H1 (cell line): Measurements from ENCODE around the gene FBXO5. TPM values are rescaled to one million over a fixed set of nuclear protein-coding genes. Genes with fewer than 3 reads are reported as not detected.
A peak's percentile ranks its signal among the peaks of the same experiment; 100 is the strongest.

Source experiments
- CTCF ChIA-PET: fragments of 300-600 bp; sonication (Branson Sonifier 250); formaldehyde crosslinking; loops from one replicate; lab custom pipeline; 2021; ENCODE audit not compliant: partially characterized antibody; lab: Charles Lee
- POLR2A ChIA-PET: fragments of 300-600 bp; sonication (Branson Sonifier 250); formaldehyde crosslinking; loops from one replicate; lab custom pipeline; 2021; ENCODE audit warnings: inconsistent platforms; ENCODE audit not compliant: partially characterized antibody; lab: Charles Lee
- DNase-seq, 2 experiments: peaks; one replicate each; pipeline versions ENCODE4 v3.0.0 to v3.0.0-alpha.2; 2010 to 2022; ENCODE audit warnings: low spot score in 2 of 2, low read depth in 1 of 2, mixed read lengths in 1 of 2
- FAIRE-seq: peaks from 2 replicates; lab custom pipeline; 2011; peaks lifted over from hg19 to GRCh38; lab: Jason Lieb, UNC
- H2AFZ ChIP-seq: 2 replicates; pipeline ENCODE4 v1.8.1; 2012; ENCODE audit warnings: low read length, inconsistent platforms
- H2AK5ac ChIP-seq: 2 replicates; pipeline ENCODE4 v1.6.1; 2013; ENCODE audit warnings: low read depth, low read length
- H2BK120ac ChIP-seq: replicated peaks from 2 replicates; pipeline ENCODE3; 2013; ENCODE audit warnings: low read depth, low read length, inconsistent platforms
- H2BK12ac ChIP-seq: 2 replicates; pipeline ENCODE4 v1.6.1; 2013; ENCODE audit warnings: low read depth, low read length
- H2BK15ac ChIP-seq: 2 replicates; pipeline ENCODE4 v1.6.1; 2013; ENCODE audit warnings: low read length
- H2BK20ac ChIP-seq: 2 replicates; pipeline ENCODE4 v1.6.1; 2013; ENCODE audit warnings: low read length
- H2BK5ac ChIP-seq: 2 replicates; pipeline ENCODE4 v1.6.1; 2013; ENCODE audit warnings: low read depth, low read length
- H3K14ac ChIP-seq: 2 replicates; pipeline ENCODE4 v1.6.1; 2013; ENCODE audit warnings: inconsistent platforms; ENCODE audit not compliant: insufficient read length
- H3K18ac ChIP-seq: 2 replicates; pipeline ENCODE4 v1.6.1; 2013; ENCODE audit warnings: low read length; ENCODE audit errors: extremely low read depth
- H3K23ac ChIP-seq: 2 replicates; pipeline ENCODE4 v1.6.1; 2013; ENCODE audit warnings: inconsistent platforms; ENCODE audit not compliant: insufficient read length
- H3K23me2 ChIP-seq: 2 replicates; pipeline ENCODE4 v1.6.1; 2013; ENCODE audit warnings: low read depth, low read length
- H3K27ac ChIP-seq: 2 replicates; pipeline ENCODE4 v1.6.1; 2011; ENCODE audit warnings: low read depth, low read length, inconsistent platforms
- H3K27me3 ChIP-seq, 4 experiments: replicated peaks in 1 of 4; 1 replicate in 1 of 4; 2 replicates in 3 of 4; pipeline versions ENCODE4 v1.6.1 to v1.8.1; 2011 to 2013; ENCODE audit warnings: low read length in 3 of 4, mild to moderate bottlenecking in 3 of 4, inconsistent platforms in 2 of 4, mixed read lengths in 2 of 4, moderate library complexity in 1 of 4; ENCODE audit not compliant: control insufficient read depth in 3 of 4, insufficient read depth in 3 of 4; ENCODE audit errors: extremely low read depth in 1 of 4
- H3K36me3 ChIP-seq, 4 experiments: 2 replicates each; pipeline versions ENCODE4 v1.6.1 to v1.8.1; 2011 to 2013; ENCODE audit warnings: mild to moderate bottlenecking in 4 of 4, low read length in 3 of 4, moderate library complexity in 2 of 4, control low read depth in 1 of 4, inconsistent platforms in 1 of 4; ENCODE audit not compliant: insufficient read depth in 4 of 4, control insufficient read depth in 2 of 4
- H3K4ac ChIP-seq: replicated peaks from 2 replicates; pipeline ENCODE3; 2013; ENCODE audit warnings: low read length, low read depth, mixed read lengths, inconsistent platforms; ENCODE audit not compliant: insufficient read length
- H3K4me1 ChIP-seq, 4 experiments: replicated peaks in 1 of 4; 1 replicate in 1 of 4; 2 replicates in 3 of 4; pipeline versions ENCODE4 v1.6.1 to v1.8.1; 2011 to 2013; ENCODE audit warnings: low read length in 3 of 4, inconsistent platforms in 2 of 4, mixed read lengths in 1 of 4; ENCODE audit not compliant: insufficient read depth in 4 of 4, control insufficient read depth in 3 of 4
- H3K4me2 ChIP-seq, 2 experiments: 2 replicates each; pipeline versions ENCODE4 v1.6.1 to v1.8.1; 2011 to 2013; ENCODE audit warnings: low read depth in 2 of 2, low read length in 2 of 2, control low read depth in 1 of 2, inconsistent platforms in 1 of 2, mild to moderate bottlenecking in 1 of 2; ENCODE audit not compliant: insufficient read depth in 1 of 2
- H3K4me3 ChIP-seq, 4 experiments: fragments of 200-600, 300-600 bp in 1 of 4; sonication (generic), shearing (Covaris generic), sonication (Bioruptor Twin) in 1 of 4; 2 replicates each; pipeline versions ENCODE4 v1.5.1 to v1.8.1; 2011 to 2016; ENCODE audit warnings: low read length in 4 of 4, low read depth in 3 of 4, control low read depth in 2 of 4, inconsistent platforms in 2 of 4, mild to moderate bottlenecking in 2 of 4, mixed read lengths in 1 of 4, moderate library complexity in 1 of 4; ENCODE audit not compliant: insufficient read depth in 2 of 4; ENCODE audit errors: extremely low read depth in 1 of 4
- H3K56ac ChIP-seq: replicated peaks from 2 replicates; pipeline ENCODE3; 2013; ENCODE audit warnings: low read depth, mild to moderate bottlenecking, mixed read lengths, low read length, inconsistent platforms; ENCODE audit not compliant: insufficient read length
- H3K79me1 ChIP-seq: 2 replicates; pipeline ENCODE4 v1.6.1; 2013; ENCODE audit warnings: low read depth, low read length, control low read depth
- H3K79me2 ChIP-seq, 2 experiments: 2 replicates each; pipeline versions ENCODE4 v1.6.1 to v1.8.1; 2012 to 2013; ENCODE audit warnings: low read length in 2 of 2, mild to moderate bottlenecking in 2 of 2, inconsistent platforms in 1 of 2; ENCODE audit not compliant: insufficient read depth in 2 of 2, control insufficient read depth in 1 of 2
- H3K9ac ChIP-seq, 4 experiments: replicated peaks in 1 of 4; 1 replicate in 1 of 4; 2 replicates in 3 of 4; pipeline versions ENCODE4 v1.6.1 to v1.8.1; 2011 to 2013; ENCODE audit warnings: low read depth in 3 of 4, low read length in 3 of 4, control low read depth in 2 of 4, mild to moderate bottlenecking in 2 of 4, moderate library complexity in 2 of 4, inconsistent platforms in 1 of 4; ENCODE audit errors: extremely low read depth in 1 of 4
- H3K9me3 ChIP-seq, 2 experiments: 2 replicates each; pipeline versions ENCODE4 v1.6.1 to v1.8.1; 2012 to 2013; ENCODE audit warnings: mild to moderate bottlenecking in 2 of 2, moderate library complexity in 2 of 2, control low read depth in 1 of 2, inconsistent platforms in 1 of 2, low read depth in 1 of 2, low read length in 1 of 2, mixed read lengths in 1 of 2; ENCODE audit not compliant: insufficient read depth in 2 of 2
- H4K20me1 ChIP-seq, 2 experiments: replicated peaks in 1 of 2; 2 replicates each; pipeline versions ENCODE3 to v1.8.1; 2011 to 2013; ENCODE audit warnings: inconsistent platforms in 2 of 2, low read length in 2 of 2, mild to moderate bottlenecking in 1 of 2; ENCODE audit not compliant: insufficient read depth in 2 of 2, control insufficient read depth in 1 of 2
- H4K5ac ChIP-seq: 2 replicates; pipeline ENCODE4 v1.6.1; 2013; ENCODE audit warnings: low read length, low read depth, mixed read lengths, inconsistent platforms; ENCODE audit not compliant: insufficient read length
- H4K8ac ChIP-seq: 2 replicates; pipeline ENCODE4 v1.8.0; 2013; ENCODE audit warnings: mild to moderate bottlenecking, moderate library complexity, low read length, inconsistent platforms; ENCODE audit not compliant: insufficient read depth; ENCODE audit errors: extremely low read depth
- H4K91ac ChIP-seq: replicated peaks from 2 replicates; pipeline ENCODE3; 2013; ENCODE audit warnings: low read length, mixed read lengths, inconsistent platforms; ENCODE audit not compliant: insufficient read length
- ASH2L ChIP-seq: fragments of 200-600, 300-600 bp; sonication (generic); IDR thresholded peaks from one replicate; pipeline ENCODE4 v1.7.1; 2017; ENCODE audit warnings: low read length
- E2F6 ChIP-seq: IDR thresholded peaks from 2 replicates; pipeline ENCODE4 v1.6.1; 2012; ENCODE audit warnings: inconsistent platforms
- EP300 ChIP-seq, 2 experiments: IDR thresholded peaks; 1 replicate in 1 of 2; 2 replicates in 1 of 2; pipeline ENCODE4 v1.6.1; 2011 to 2012; ENCODE audit warnings: low read depth in 2 of 2, low read length in 2 of 2, mild to moderate bottlenecking in 2 of 2, borderline replicate concordance in 1 of 2, inconsistent platforms in 1 of 2, moderate library complexity in 1 of 2
- MAFK ChIP-seq: IDR thresholded peaks from 2 replicates; pipeline ENCODE4 v1.6.1; 2012; ENCODE audit warnings: low read depth, mild to moderate bottlenecking, improper control_type of control experiment, low read length
- NANOG ChIP-seq: IDR thresholded peaks from 2 replicates; pipeline ENCODE4 v1.6.1; 2011; ENCODE audit warnings: low read length, low read depth, mild to moderate bottlenecking, inconsistent platforms; ENCODE audit not compliant: insufficient read depth, poor library complexity, severe bottlenecking
- RBBP5 ChIP-seq: IDR thresholded peaks from 2 replicates; pipeline ENCODE4 v1.7.1; 2012; ENCODE audit warnings: low read depth, mild to moderate bottlenecking, inconsistent platforms, low read length, moderate library complexity, borderline replicate concordance
- SIRT6 ChIP-seq: IDR thresholded peaks from one replicate; pipeline ENCODE4 v1.7.1; 2012; ENCODE audit warnings: low read length, inconsistent platforms
- SP1 ChIP-seq: IDR thresholded peaks from 2 replicates; pipeline ENCODE4 v1.6.1; 2011; ENCODE audit warnings: low read depth, low read length
- TAF1 ChIP-seq: IDR thresholded peaks from 2 replicates; pipeline ENCODE4 v1.6.1; 2011; ENCODE audit warnings: mild to moderate bottlenecking, low read depth, low read length
- TCF12 ChIP-seq: IDR thresholded peaks from 2 replicates; pipeline ENCODE4 v1.6.1; 2011; ENCODE audit warnings: low read depth, mild to moderate bottlenecking, low read length
- polyA plus RNA-seq, 7 experiments: library from polyadenylated mRNA; depleted of rRNA in 3 of 7; stranded (reverse) in 5 of 7; unstranded in 2 of 7; fragments of >200 nt in 5 of 7; fragments of 200-250 nt in 2 of 7; gene quantifications; 1 replicate in 5 of 7; 2 replicates in 1 of 7; 4 replicates in 1 of 7; pipeline versions ENCODE4 v1.2.1 to v1.2.3, GENCODE V29; 2011 to 2013; ENCODE audit warnings: missing spikeins in 2 of 7, mixed read lengths in 2 of 7
- total RNA-seq: library from RNA; stranded (reverse); fragmentation: NEBNext Ultra II Directional; extraction: Animal tissue kit (Norgen Biotek cat#: 25700); gene quantifications from 2 replicates; pipeline ENCODE4 v1.2.1, GENCODE V29; 2021
- TF ChIP-seq, protein P1 (sequence below): IDR thresholded peaks from 2 replicates; pipeline ENCODE4 v1.6.1; 2012; ENCODE audit warnings: low read length, inconsistent platforms
- TF ChIP-seq, protein P2 (sequence below): IDR thresholded peaks from 2 replicates; pipeline ENCODE4 v1.6.1; 2012; ENCODE audit warnings: inconsistent platforms

The FBXO5 gene
- total and polyA plus RNA-seq, 2 of the 8 experiments (the other 6 are each of a cell fraction or from before 2014, with no cell fraction given), result 13.7 to 55.1 TPM

- FAIRE-seq (no peak), DNase-seq (no peak)
- H4K20me1 ChIP-seq, result peaks cover 11 to 32% of the 10 kb centered on the region in 2 experiments
- H2BK20ac ChIP-seq, result no peak overlapping the region
- ChIA-PET CTCF (interaction anchor here (1.0 to 2.1 kb wide), 3 partner anchors 19 to 229 kb away, joined by 3 to 5 read pairs (median 3); no protein-coding TSS in a partner anchor), POLR2A (interaction anchor here (0.6 to 1.2 kb wide), 3 partner anchors 9 to 53 kb away, joined by 3 to 6 read pairs (median 3); no protein-coding TSS in a partner anchor)
- H3K14ac ChIP-seq, result no peak overlapping the region
- no peaks in the 10 kb centered on the region for H3K27me3 ChIP-seq
- no peak overlapping the region for H2BK12ac ChIP-seq
- no peak overlapping the region for H3K56ac ChIP-seq
- no peak overlapping the region for H4K8ac ChIP-seq
- H2BK120ac ChIP-seq, result no peak overlapping the region
- no peak overlapping the region for H4K5ac ChIP-seq
- no peak overlapping the region for H3K27ac ChIP-seq
- no peak overlapping the region for H2AK5ac ChIP-seq
- no peaks in the 10 kb centered on the region for H3K9me3 ChIP-seq
- no peak overlapping the region; a peak in 1 of 4 replicates for H3K4me2 ChIP-seq
- no peak overlapping the region for H2BK15ac ChIP-seq
- H2AFZ ChIP-seq, result no peak overlapping the region
- no peak overlapping the region for H3K18ac ChIP-seq
- H3K23me2 ChIP-seq, result no peaks in the 10 kb centered on the region
- no peaks in the 10 kb centered on the region for H3K79me1 ChIP-seq
- H3K79me2 ChIP-seq, result peaks cover 52 to 99% of the 10 kb centered on the region in 2 experiments
- no peak overlapping the region for H3K9ac ChIP-seq
- peaks cover 3 to 69% (median 32%) of the 10 kb centered on the region in 4 experiments for H3K36me3 ChIP-seq
- H4K91ac ChIP-seq, result no peak overlapping the region
- H3K4me3 ChIP-seq, result peak overlapping the region in 1 of 4 experiments; percentile 30; a peak in 2 of 8 replicates
- no peak overlapping the region for H3K4ac ChIP-seq
- H3K4me1 ChIP-seq, result peaks cover 0 to 8% (median 3%) of the 10 kb centered on the region in 4 experiments; a peak in 4 of 7 replicates
- no peak overlapping the region for H3K23ac ChIP-seq
- H2BK5ac ChIP-seq, result no peak overlapping the region
- TF ChIP-seq, protein P1, sequence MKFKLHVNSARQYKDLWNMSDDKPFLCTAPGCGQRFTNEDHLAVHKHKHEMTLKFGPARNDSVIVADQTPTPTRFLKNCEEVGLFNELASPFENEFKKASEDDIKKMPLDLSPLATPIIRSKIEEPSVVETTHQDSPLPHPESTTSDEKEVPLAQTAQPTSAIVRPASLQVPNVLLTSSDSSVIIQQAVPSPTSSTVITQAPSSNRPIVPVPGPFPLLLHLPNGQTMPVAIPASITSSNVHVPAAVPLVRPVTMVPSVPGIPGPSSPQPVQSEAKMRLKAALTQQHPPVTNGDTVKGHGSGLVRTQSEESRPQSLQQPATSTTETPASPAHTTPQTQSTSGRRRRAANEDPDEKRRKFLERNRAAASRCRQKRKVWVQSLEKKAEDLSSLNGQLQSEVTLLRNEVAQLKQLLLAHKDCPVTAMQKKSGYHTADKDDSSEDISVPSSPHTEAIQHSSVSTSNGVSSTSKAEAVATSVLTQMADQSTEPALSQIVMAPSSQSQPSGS, result no peak
- TF ChIP-seq EP300 (IDR thresholded peaks at IDR 0.05; ENCODE audit: borderline replicate concordance in 1 of 2, low read depth in 2 of 2, low read length in 2 of 2) (no peak), SP1 (no peak), E2F6 (no peak), NANOG (no peak), TCF12 (no peak), RBBP5 (no peak), MAFK (no peak), SIRT6 (no peak), TAF1 (no peak), ASH2L (no peak)
- TF ChIP-seq, protein P2, sequence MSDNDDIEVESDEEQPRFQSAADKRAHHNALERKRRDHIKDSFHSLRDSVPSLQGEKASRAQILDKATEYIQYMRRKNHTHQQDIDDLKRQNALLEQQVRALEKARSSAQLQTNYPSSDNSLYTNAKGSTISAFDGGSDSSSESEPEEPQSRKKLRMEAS, result no peak
Observed at GRCh38 chr6:152977556-152977955, 5.3 kb downstream of the FBXO5 start.
